A673 (cell line): ENCODE data around the gene LRIG3. TPM values are rescaled to one million over a fixed set of nuclear protein-coding genes. Genes with fewer than 3 reads are reported as not detected.
"Not testable (repeated sequence)": the region's sequence is repeated elsewhere in the genome, so short reads cannot be mapped to it uniquely, and the experiment has no call there.

Source experiments
- BruUV-seq: library from RNA; stranded (reverse); fragments of 400-500 nt; replicated peaks from 2 replicates; lab custom pipeline; 2021; lab: Mats Ljungman, UMichigan
- CTCF ChIA-PET: fragments of 300-600 bp; sonication (Branson Sonifier 250); formaldehyde crosslinking; loops from one replicate; lab custom pipeline; 2022; ENCODE audit warnings: antibody characterized with exemption; lab: Charles Lee
- POLR2A ChIA-PET: fragments of 300-600 bp; sonication (Branson Sonifier 250); formaldehyde crosslinking; loops from one replicate; lab custom pipeline; 2022; ENCODE audit warnings: antibody characterized with exemption; ENCODE audit not compliant: low non-redundant PET; lab: Charles Lee
- DNase-seq: peaks from one replicate; pipeline ENCODE4 v3.0.0-alpha.2; 2015; ENCODE audit warnings: low spot score
- H3K27ac ChIP-seq: fragments of 200-600 bp; sonication (generic); 2 replicates; pipeline ENCODE4 v1.5.1; 2016; ENCODE audit warnings: mixed run types, low read depth, mild to moderate bottlenecking, mixed read lengths, antibody characterized with exemption, low read length; ENCODE audit not compliant: poor library complexity, severe bottlenecking
- H3K27me3 ChIP-seq: fragments of 200-600 bp; sonication (generic); replicated peaks from 2 replicates; pipeline ENCODE4 v1.6.1; 2017; ENCODE audit warnings: mixed run types, low read depth, mild to moderate bottlenecking, mixed read lengths, antibody characterized with exemption, low read length; ENCODE audit not compliant: insufficient read depth, poor library complexity
- H3K36me3 ChIP-seq: fragments of 200-600 bp; sonication (generic); 2 replicates; pipeline ENCODE4 v1.6.1; 2016; ENCODE audit warnings: mixed run types, mild to moderate bottlenecking, mixed read lengths, antibody characterized with exemption, low read length; ENCODE audit not compliant: insufficient read depth, poor library complexity, severe bottlenecking
- H3K4me1 ChIP-seq: fragments of 200-600 bp; sonication (generic); 2 replicates; pipeline ENCODE4 v1.6.1; 2017; ENCODE audit warnings: mixed run types, mild to moderate bottlenecking, mixed read lengths, antibody characterized with exemption, low read length; ENCODE audit not compliant: insufficient read depth, poor library complexity, severe bottlenecking
- H3K4me3 ChIP-seq: fragments of 200-600 bp; sonication (generic); 2 replicates; pipeline ENCODE4 v1.5.1; 2016; ENCODE audit warnings: low read depth, mixed run types, mild to moderate bottlenecking, mixed read lengths, low read length; ENCODE audit not compliant: poor library complexity, severe bottlenecking
- H3K9me3 ChIP-seq: fragments of 200-600 bp; sonication (generic); 2 replicates; pipeline ENCODE4 v1.6.1; 2016; ENCODE audit warnings: mixed run types, low read depth, mild to moderate bottlenecking, mixed read lengths, antibody characterized with exemption, low read length; ENCODE audit not compliant: poor library complexity, severe bottlenecking
- EZH2 ChIP-seq: fragments of 200-600 bp; sonication (generic); IDR thresholded peaks from 2 replicates; pipeline ENCODE4 v1.6.1; 2017; ENCODE audit warnings: borderline replicate concordance, low read depth, mild to moderate bottlenecking, mixed read lengths, antibody characterized with exemption, low read length; ENCODE audit not compliant: poor library complexity, severe bottlenecking
- intact Hi-C: fragments of 100-400 bp; cut with micrococcal nuclease; formaldehyde crosslinking; loops from one replicate; pipeline ENCODE4 v1.10.0; 2022; ENCODE audit not compliant: unreplicated experiment
- total RNA-seq: library from RNA; stranded (reverse); gene quantifications from 2 replicates; pipeline ENCODE4 v1.2.3, GENCODE V29; 2021
- TF ChIP-seq, protein P1 (sequence below): fragments of 300-800, 200-600 bp; sonication (generic); conservative IDR thresholded peaks from 2 replicates; pipeline ENCODE4 v1.5.1; 2017; ENCODE audit warnings: low read depth, mild to moderate bottlenecking, antibody characterized with exemption, low read length, moderate library complexity, mixed read lengths

The LRIG3 gene
- total RNA-seq, 1 experiment from 2014 or later: 13.4 TPM

DNA sequence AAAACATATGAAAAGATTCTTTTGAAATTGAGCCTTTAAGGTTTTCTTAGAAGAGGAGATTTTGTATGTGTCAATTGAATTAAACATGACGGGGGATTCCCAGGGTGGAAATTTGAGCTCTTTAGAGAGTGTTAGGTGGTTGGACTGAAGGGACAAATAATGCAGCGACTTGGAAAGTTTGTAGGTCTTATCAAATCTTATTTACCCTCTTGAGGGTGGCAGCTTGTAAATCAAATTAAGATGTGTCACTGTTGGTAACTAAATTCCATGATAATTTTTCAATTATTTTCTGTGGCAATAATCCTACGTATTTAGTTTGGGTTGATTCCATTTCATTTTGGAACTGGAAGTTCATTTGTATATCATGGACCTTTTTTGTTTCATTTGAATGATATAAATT lies 33.7 kb upstream of the LRIG3 start:
- H3K9me3 ChIP-seq: no peaks in the 10 kb centered on the region
- no peak overlapping the region for H3K4me3 ChIP-seq
- ChIA-PET POLR2A (no interaction called here), CTCF (no interaction called here)
- no peaks in the 10 kb centered on the region for H3K27me3 ChIP-seq
- BruUV-seq: no TSS peak
- no peak for DNase-seq
- TF ChIP-seq, protein P1, sequence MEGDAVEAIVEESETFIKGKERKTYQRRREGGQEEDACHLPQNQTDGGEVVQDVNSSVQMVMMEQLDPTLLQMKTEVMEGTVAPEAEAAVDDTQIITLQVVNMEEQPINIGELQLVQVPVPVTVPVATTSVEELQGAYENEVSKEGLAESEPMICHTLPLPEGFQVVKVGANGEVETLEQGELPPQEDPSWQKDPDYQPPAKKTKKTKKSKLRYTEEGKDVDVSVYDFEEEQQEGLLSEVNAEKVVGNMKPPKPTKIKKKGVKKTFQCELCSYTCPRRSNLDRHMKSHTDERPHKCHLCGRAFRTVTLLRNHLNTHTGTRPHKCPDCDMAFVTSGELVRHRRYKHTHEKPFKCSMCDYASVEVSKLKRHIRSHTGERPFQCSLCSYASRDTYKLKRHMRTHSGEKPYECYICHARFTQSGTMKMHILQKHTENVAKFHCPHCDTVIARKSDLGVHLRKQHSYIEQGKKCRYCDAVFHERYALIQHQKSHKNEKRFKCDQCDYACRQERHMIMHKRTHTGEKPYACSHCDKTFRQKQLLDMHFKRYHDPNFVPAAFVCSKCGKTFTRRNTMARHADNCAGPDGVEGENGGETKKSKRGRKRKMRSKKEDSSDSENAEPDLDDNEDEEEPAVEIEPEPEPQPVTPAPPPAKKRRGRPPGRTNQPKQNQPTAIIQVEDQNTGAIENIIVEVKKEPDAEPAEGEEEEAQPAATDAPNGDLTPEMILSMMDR: no peak
- TF ChIP-seq EZH2: no peak
- no peaks in the 10 kb centered on the region for H3K4me1 ChIP-seq
- H3K36me3 ChIP-seq: no peaks in the 10 kb centered on the region
- intact Hi-C loops: no loop called here
- no peak overlapping the region for H3K27ac ChIP-seq

DNA sequence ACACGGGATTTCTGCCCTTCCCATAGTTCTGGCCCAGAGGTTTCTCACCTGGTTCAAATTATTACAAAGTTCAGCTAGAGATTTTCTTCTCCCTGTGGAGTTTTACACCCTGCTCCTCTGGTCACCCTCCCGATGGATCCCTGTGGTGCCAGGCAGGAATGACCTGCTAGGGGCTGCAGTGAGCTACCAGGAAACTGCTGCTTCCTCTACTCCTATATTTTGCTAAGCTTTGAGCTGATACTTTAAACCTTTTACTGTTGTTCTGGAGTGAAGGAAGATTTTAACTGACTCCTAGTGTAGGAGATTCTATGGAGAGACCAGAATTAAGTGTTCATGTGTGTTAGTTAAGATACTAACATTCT lies 30.4 kb upstream of the LRIG3 start:
- Histone ChIP-seq H3K27me3 (no peaks in the 10 kb centered on the region), H3K36me3 (no peaks in the 10 kb centered on the region), H3K9me3 (no peaks in the 10 kb centered on the region), H3K4me3 (no peak overlapping the region), H3K27ac (no peak overlapping the region), H3K4me1 (no peaks in the 10 kb centered on the region)
- CTCF ChIA-PET: no interaction called here
- BruUV-seq: no TSS peak
- TF ChIP-seq, protein P1: no peak
- no peak for TF ChIP-seq EZH2
- DNase-seq: no peak
- POLR2A ChIA-PET: no interaction called here
- intact Hi-C loops: no loop called here

DNA sequence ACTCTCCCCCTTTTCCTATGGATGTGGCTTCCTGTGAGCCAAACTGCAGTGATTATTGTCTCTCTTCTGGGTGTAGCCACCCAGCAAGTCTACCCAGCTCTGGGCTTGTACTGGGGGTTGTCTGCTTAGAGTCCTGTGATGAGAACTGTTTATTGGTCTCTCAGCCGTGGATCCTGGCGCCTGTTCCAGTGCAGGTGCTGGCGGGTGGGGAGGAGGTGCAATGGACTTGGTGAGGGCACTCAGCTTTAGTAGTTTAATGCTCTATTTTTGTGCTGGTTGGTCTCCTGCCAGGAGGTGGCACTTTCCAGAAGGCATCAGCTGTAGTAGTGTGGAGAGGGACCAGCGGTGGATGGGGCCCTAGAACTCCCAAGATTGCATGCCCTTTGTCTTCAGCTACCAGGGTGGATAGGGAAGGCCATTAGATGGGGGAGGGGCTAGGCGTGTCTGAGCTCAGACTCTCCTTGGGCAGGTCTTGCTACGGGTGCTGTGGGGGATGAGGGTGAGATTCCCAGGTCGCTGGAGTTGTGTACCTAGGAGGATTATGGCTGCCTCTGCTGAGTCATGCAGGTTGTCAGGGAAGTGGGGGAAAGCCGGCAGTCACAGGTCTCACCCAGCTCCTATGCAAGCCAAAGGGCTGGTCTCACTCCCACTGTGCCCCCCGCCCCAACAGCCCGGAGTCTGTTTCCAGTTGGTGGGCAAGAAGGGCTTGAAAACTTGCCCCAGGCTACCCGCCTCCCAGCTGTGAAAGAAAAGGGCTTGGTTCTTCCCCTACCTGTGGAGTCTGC lies 29.8 kb upstream of the LRIG3 start:
- DNase-seq, H3K9me3 ChIP-seq, H3K4me1 ChIP-seq, CTCF ChIA-PET, H3K36me3 ChIP-seq, POLR2A ChIA-PET, H3K4me3 ChIP-seq, H3K27ac ChIP-seq, H3K27me3 ChIP-seq, intact Hi-C loops, BruUV-seq: not testable (repeated sequence)

DNA sequence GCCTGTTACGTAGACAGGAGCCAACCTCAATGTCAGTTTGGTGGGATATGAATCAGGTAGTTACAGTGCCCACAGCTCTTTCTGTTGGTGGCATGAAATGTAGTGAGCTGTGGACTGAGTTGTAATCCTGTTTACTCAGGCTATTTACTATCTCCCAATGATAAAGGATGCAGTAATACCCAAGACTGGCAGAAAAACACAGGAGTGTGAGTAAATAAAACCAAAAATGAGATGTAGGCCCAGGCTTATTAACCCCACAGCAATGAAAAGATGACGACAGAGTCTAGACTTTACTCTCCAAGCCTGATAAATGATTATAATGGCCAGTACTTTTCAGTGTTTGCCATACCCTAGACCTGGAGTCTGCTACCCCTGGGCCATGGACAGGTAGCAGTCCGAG lies 22.8 kb upstream of the LRIG3 start:
- DNase-seq: no peak
- no peaks in the 10 kb centered on the region for H3K27me3 ChIP-seq
- ChIA-PET POLR2A (no interaction called here), CTCF (no interaction called here)
- H3K9me3 ChIP-seq: no peaks in the 10 kb centered on the region
- H3K36me3 ChIP-seq: no peaks in the 10 kb centered on the region
- intact Hi-C loops: no loop called here
- no peak overlapping the region for H3K4me3 ChIP-seq
- no peak for TF ChIP-seq EZH2
- TF ChIP-seq, protein P1: no peak
- peaks cover 11% of the 10 kb centered on the region for H3K4me1 ChIP-seq
- BruUV-seq: no TSS peak
- H3K27ac ChIP-seq: no peak overlapping the region
